Measurements from ENCODE around the gene RARB. TPM values are rescaled to one million over a fixed set of nuclear protein-coding genes. Genes with fewer than 3 reads are reported as not detected.

Gene RARB
- total and polyA plus RNA-seq, 4 experiments from 2014 or later, result 0.07 TPM; not detected in 3

DNA sequence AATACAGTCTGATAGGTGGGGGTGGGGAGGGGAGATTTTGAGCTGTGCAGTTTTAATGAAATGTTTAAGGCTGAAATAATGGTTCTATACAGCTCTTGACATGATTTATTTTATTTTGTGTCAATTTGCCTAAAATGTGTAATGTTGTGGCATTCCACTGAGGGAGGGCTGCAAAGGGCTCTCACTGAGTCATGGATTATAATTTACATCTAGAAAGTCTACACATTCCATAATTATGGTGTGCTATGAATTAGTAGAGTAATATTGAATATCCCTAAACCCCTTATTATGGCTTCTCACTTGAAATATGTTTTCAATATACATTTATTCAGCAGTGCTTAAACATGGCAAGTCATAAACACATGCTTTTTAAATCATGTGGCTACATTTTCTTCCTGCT, 103.9 kb downstream of the RARB start:
- H3K4me3 Mint-ChIP-seq, result no peak overlapping the region
- no peak overlapping the region for H3K27ac ChIP-seq (ENCODE audit: low read depth, low read length)
- CTCF ChIA-PET (ENCODE audit: partially characterized antibody), result interaction anchor here (0.7 to 0.8 kb wide), 2 partner anchors 10 to 20 kb away, joined by 3 read pairs; no protein-coding TSS in a partner anchor
- intact Hi-C loops (cut with micrococcal nuclease), result no loop called here
- H3K27me3 ChIP-seq (ENCODE audit: insufficient read depth, low read length), result no peaks in the 10 kb centered on the region
- H3K36me3 Mint-ChIP-seq, result no peaks in the 10 kb centered on the region
- H3K9me3 ChIP-seq (ENCODE audit: control insufficient read depth in 1 of 2, low read length in 2 of 2), result no peaks in the 10 kb centered on the region
- no peaks in the 10 kb centered on the region for H3K4me1 Mint-ChIP-seq
- H3K4me3 ChIP-seq (ENCODE audit: low read length in 2 of 2), result no peak overlapping the region
- no peaks in the 10 kb centered on the region for H3K36me3 ChIP-seq (ENCODE audit: insufficient read depth, low read length)
- no peaks in the 10 kb centered on the region for H3K4me1 ChIP-seq (ENCODE audit: insufficient read depth, low read length)
- no peak overlapping the region for H3K27ac Mint-ChIP-seq
- no peak for DNase-seq
- POLR2A ChIA-PET (ENCODE audit: partially characterized antibody), result no interaction called here
- H3K27me3 Mint-ChIP-seq, result peaks cover 0 to 2% of the 10 kb centered on the region in 2 donors
- peaks cover 0 to 16% (median 7%) of the 10 kb centered on the region in 8 donors for H3K9me3 Mint-ChIP-seq

- CTCF ChIA-PET (ENCODE audit: partially characterized antibody), result no interaction called here
- DNase-seq, result peak in 1 of 5 donors; percentile 1
- intact Hi-C loops (cut with micrococcal nuclease), result no loop called here
- Mint-ChIP-seq H3K9me3 (peaks cover 0 to 16% (median 7%) of the 10 kb centered on the region in 8 donors), H3K27ac (no peak overlapping the region), H3K4me3 (no peak overlapping the region), H3K4me1 (no peaks in the 10 kb centered on the region), H3K27me3 (peaks cover 0 to 2% of the 10 kb centered on the region in 2 donors), H3K36me3 (no peaks in the 10 kb centered on the region)
- Histone ChIP-seq H3K9me3 (ENCODE audit: control insufficient read depth in 1 of 2, low read length in 2 of 2) (no peaks in the 10 kb centered on the region), H3K4me3 (ENCODE audit: low read length in 2 of 2) (no peak overlapping the region), H3K36me3 (ENCODE audit: insufficient read depth, low read length) (no peaks in the 10 kb centered on the region), H3K27me3 (ENCODE audit: insufficient read depth, low read length) (no peaks in the 10 kb centered on the region), H3K4me1 (ENCODE audit: insufficient read depth, low read length) (no peaks in the 10 kb centered on the region), H3K27ac (ENCODE audit: low read depth, low read length) (no peak overlapping the region)
- POLR2A ChIA-PET (ENCODE audit: partially characterized antibody), result no interaction called here
These were observed 104.5 kb downstream of the RARB start for GRCh38 chr3:25532431-25533162.

DNA sequence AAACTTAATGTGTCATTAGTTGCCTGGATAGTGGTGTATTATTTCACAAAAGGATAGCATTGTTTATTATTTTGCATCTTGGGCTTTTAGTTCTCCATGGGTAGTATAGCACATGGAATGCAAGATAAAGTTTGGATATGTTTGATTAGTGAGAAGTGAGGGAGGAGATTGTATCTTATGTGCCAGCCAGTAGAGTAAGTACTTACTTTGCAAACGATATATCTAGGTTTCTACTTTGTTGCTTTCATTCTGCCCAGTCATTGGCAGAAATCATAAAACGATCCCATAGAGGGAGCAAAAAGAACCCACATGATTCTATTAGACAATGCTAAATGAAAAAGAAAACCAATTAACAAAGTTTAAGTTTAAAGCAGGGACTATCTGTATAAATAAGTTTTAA, 105.3 kb downstream of the RARB start:
- Histone ChIP-seq H3K27ac (ENCODE audit: low read depth, low read length) (no peak overlapping the region), H3K4me3 (ENCODE audit: low read length in 2 of 2) (no peak overlapping the region), H3K36me3 (ENCODE audit: insufficient read depth, low read length) (no peaks in the 10 kb centered on the region), H3K9me3 (ENCODE audit: control insufficient read depth in 1 of 2, low read length in 2 of 2) (no peaks in the 10 kb centered on the region), H3K4me1 (ENCODE audit: insufficient read depth, low read length) (no peaks in the 10 kb centered on the region), H3K27me3 (ENCODE audit: insufficient read depth, low read length) (no peaks in the 10 kb centered on the region)
- Mint-ChIP-seq H3K4me3 (no peak overlapping the region), H3K4me1 (no peaks in the 10 kb centered on the region), H3K27ac (no peak overlapping the region), H3K27me3 (peaks cover 0 to 2% of the 10 kb centered on the region in 2 donors), H3K9me3 (peaks cover 0 to 16% (median 7%) of the 10 kb centered on the region in 8 donors), H3K36me3 (no peaks in the 10 kb centered on the region)
- ChIA-PET CTCF (ENCODE audit: partially characterized antibody) (no interaction called here), POLR2A (ENCODE audit: partially characterized antibody) (no interaction called here)
- intact Hi-C loops (cut with micrococcal nuclease), result no loop called here
- no peak for DNase-seq

DNA sequence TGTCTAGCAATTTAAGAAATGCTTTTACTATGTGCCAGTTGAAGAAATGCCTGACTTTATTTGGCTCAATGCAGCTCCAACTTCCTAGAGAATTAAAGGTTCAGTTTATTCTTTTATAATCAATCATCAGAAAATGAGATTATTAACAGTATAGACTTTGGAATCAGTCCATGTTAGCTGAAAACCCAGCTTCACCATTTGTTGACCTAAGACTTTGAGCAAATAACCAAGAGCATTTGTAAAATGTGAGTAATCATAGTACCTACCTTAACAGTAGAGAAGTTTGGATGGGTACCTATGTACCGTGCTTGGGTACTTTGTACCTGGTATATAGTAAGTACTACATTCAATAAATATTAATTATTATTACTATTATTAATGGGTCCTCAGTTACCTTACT, 105.9 kb downstream of the RARB start:
- Histone ChIP-seq H3K9me3 (ENCODE audit: control insufficient read depth in 1 of 2, low read length in 2 of 2) (no peaks in the 10 kb centered on the region), H3K36me3 (ENCODE audit: insufficient read depth, low read length) (no peaks in the 10 kb centered on the region), H3K4me1 (ENCODE audit: insufficient read depth, low read length) (no peaks in the 10 kb centered on the region), H3K4me3 (ENCODE audit: low read length in 2 of 2) (no peak overlapping the region), H3K27me3 (ENCODE audit: insufficient read depth, low read length) (no peaks in the 10 kb centered on the region), H3K27ac (ENCODE audit: low read depth, low read length) (no peak overlapping the region)
- CTCF ChIA-PET (ENCODE audit: partially characterized antibody), result no interaction called here
- peaks cover 0 to 2% of the 10 kb centered on the region in 2 donors for H3K27me3 Mint-ChIP-seq
- POLR2A ChIA-PET (ENCODE audit: partially characterized antibody), result no interaction called here
- DNase-seq, result no peak
- no peaks in the 10 kb centered on the region for H3K4me1 Mint-ChIP-seq
- no peak overlapping the region for H3K27ac Mint-ChIP-seq
- peaks cover 0 to 16% (median 7%) of the 10 kb centered on the region in 8 donors for H3K9me3 Mint-ChIP-seq
- intact Hi-C loops (cut with micrococcal nuclease), result no loop called here
- H3K36me3 Mint-ChIP-seq, result no peaks in the 10 kb centered on the region
- H3K4me3 Mint-ChIP-seq, result no peak overlapping the region

DNA sequence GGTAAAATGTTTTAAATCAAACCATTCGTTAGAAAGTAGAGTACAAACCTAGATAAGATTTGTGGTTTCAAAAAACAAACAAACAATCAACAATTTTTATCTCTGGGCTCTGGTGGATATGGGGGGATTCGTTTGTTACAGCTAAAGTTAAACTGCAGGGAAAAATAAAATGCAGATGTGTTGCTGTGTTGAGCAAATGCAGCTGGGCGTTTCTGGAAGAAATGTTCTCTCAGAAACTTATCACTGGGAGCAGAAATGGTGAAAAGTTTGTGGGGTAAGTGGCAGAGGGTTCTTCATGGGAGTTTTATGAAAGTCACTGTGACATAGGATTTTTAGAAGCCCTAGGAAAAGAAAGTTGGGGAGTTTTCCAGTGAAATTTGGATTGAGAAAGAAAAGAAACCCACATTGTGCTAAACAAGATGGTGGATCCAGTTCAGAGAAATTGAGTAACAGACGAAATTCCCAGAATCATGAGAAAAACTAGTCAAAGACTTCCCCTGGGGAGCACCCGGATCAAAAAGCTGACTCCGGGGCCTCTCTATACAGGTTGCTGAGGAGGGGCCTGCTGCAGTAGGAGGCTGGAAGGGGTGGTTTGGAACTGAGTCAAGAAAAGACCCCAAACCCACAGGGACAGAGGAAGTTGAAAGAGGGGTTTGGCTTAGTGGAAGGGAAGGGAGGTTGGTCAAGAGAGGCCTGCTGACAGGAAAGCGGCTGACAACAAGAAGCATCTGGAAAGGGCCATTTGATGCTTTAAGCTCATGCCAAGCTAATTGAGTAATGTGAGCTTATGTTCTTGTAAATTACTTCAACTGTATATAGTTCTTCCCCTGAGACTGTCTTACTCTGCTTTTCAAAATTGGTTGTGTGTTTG, 108.7 kb downstream of the RARB start:
- Mint-ChIP-seq H3K4me1 (no peaks in the 10 kb centered on the region), H3K27ac (no peak overlapping the region), H3K27me3 (peaks cover 0 to 1% of the 10 kb centered on the region in 2 donors), H3K4me3 (no peak overlapping the region), H3K9me3 (peaks cover 0 to 11% (median 5%) of the 10 kb centered on the region in 8 donors), H3K36me3 (no peaks in the 10 kb centered on the region)
- POLR2A ChIA-PET (ENCODE audit: partially characterized antibody), result no interaction called here
- H3K27ac ChIP-seq (ENCODE audit: low read depth, low read length), result no peak overlapping the region
- H3K4me3 ChIP-seq (ENCODE audit: low read length in 2 of 2), result no peak overlapping the region
- no peaks in the 10 kb centered on the region for H3K4me1 ChIP-seq (ENCODE audit: insufficient read depth, low read length)
- no peaks in the 10 kb centered on the region for H3K27me3 ChIP-seq (ENCODE audit: insufficient read depth, low read length)
- intact Hi-C loops (cut with micrococcal nuclease), result no loop called here
- CTCF ChIA-PET (ENCODE audit: partially characterized antibody), result no interaction called here
- no peaks in the 10 kb centered on the region for H3K36me3 ChIP-seq (ENCODE audit: insufficient read depth, low read length)
- H3K9me3 ChIP-seq (ENCODE audit: control insufficient read depth in 1 of 2, low read length in 2 of 2), result no peaks in the 10 kb centered on the region
- no peak for DNase-seq

- Mint-ChIP-seq H3K27ac (no peak overlapping the region), H3K4me3 (no peak overlapping the region), H3K4me1 (no peaks in the 10 kb centered on the region), H3K27me3 (peaks cover 0 to 1% of the 10 kb centered on the region in 2 donors), H3K36me3 (no peaks in the 10 kb centered on the region), H3K9me3 (peaks cover 0 to 3% (median under 1%) of the 10 kb centered on the region in 8 donors)
- Histone ChIP-seq H3K9me3 (ENCODE audit: control insufficient read depth in 1 of 2, low read length in 2 of 2) (no peaks in the 10 kb centered on the region), H3K4me3 (ENCODE audit: low read length in 2 of 2) (no peak overlapping the region), H3K27me3 (ENCODE audit: insufficient read depth, low read length) (no peaks in the 10 kb centered on the region), H3K36me3 (ENCODE audit: insufficient read depth, low read length) (no peaks in the 10 kb centered on the region), H3K27ac (ENCODE audit: low read depth, low read length) (no peak overlapping the region), H3K4me1 (ENCODE audit: insufficient read depth, low read length) (no peaks in the 10 kb centered on the region)
- DNase-seq, result no peak
- POLR2A ChIA-PET (ENCODE audit: partially characterized antibody), result no interaction called here
- intact Hi-C loops (cut with micrococcal nuclease), result no loop called here
- CTCF ChIA-PET (ENCODE audit: partially characterized antibody), result no interaction called here
These were observed 109.5 kb downstream of the RARB start for GRCh38 chr3:25537516-25537915.

- H3K4me1 Mint-ChIP-seq, result no peaks in the 10 kb centered on the region
- Histone ChIP-seq H3K4me3 (ENCODE audit: low read length in 2 of 2) (no peak overlapping the region), H3K9me3 (ENCODE audit: control insufficient read depth in 1 of 2, low read length in 2 of 2) (no peaks in the 10 kb centered on the region), H3K27me3 (ENCODE audit: insufficient read depth, low read length) (no peaks in the 10 kb centered on the region), H3K4me1 (ENCODE audit: insufficient read depth, low read length) (no peaks in the 10 kb centered on the region), H3K36me3 (ENCODE audit: insufficient read depth, low read length) (no peaks in the 10 kb centered on the region), H3K27ac (ENCODE audit: low read depth, low read length) (no peak overlapping the region)
- H3K4me3 Mint-ChIP-seq, result no peak overlapping the region
- intact Hi-C loops (cut with micrococcal nuclease), result no loop called here
- H3K27me3 Mint-ChIP-seq, result peaks cover 1 to 3% of the 10 kb centered on the region in 2 donors
- no peaks in the 10 kb centered on the region for H3K36me3 Mint-ChIP-seq
- no peak overlapping the region for H3K27ac Mint-ChIP-seq
- CTCF ChIA-PET (ENCODE audit: partially characterized antibody), result no interaction called here
- DNase-seq, result no peak
- POLR2A ChIA-PET (ENCODE audit: partially characterized antibody), result no interaction called here
- peaks cover 0 to 1% (median 0%) of the 10 kb centered on the region in 8 donors for H3K9me3 Mint-ChIP-seq
These were observed 112.2 kb downstream of the RARB start for GRCh38 chr3:25540273-25540672.

Data from CD4-positive, alpha-beta memory T cell (primary cell).